ENCODE results near the gene TOX3. TPM values are rescaled to one million over a fixed set of nuclear protein-coding genes. Genes with fewer than 3 reads are reported as not detected.
A peak's percentile ranks its signal among the peaks of the same experiment; 100 is the strongest.

The TOX3 gene
- total and polyA plus RNA-seq, 10 of the 15 experiments (the other 5 are each of a cell fraction or from before 2014, with no cell fraction given): not detected

DNA sequence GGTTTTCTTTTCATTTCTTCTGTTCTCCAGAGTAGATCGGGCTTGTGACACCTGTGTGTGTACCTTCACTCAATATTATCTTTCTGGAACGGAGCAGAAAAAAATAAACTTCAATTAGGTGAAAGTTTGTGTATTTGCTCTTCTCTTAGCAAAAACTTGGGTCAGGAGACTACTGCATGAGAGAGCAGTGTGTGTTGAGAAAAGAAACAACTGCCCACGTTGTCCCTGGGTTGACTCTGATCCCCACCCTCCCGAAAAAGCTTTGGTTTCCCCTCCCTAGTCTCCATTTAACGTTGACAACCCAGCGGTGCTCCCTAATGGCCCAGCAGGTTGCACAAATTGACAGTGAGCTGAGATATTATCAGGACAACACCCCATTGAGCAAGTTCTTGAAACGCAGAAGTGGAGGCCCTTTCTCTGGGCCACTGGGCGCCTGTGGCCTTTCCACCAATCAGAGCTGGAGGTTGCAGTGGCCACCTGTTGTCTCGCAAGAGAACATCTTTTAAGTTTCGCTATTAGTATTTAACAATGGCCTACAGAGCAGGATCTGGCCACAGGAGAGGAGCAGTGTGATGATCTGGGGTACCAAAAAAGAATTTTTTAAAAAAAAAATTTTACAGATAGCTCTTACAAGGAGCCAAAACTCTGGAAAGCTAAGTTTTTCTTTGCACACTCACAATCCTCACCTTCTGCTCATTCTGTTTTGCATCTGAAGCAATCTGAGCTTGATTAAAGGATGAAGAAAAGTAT lies 1.5 kb upstream of the TOX3 start:
- Histone ChIP-seq H3K27me3 (replicated peaks in 1 of 2; ENCODE audit: control insufficient read depth in 2 of 2, insufficient read depth in 2 of 2, low read length in 1 of 2) (peaks cover 2 to 3% of the 10 kb centered on the region in 2 experiments), H3K79me2 (ENCODE audit: control insufficient read depth, insufficient read depth, low read length) (no peaks in the 10 kb centered on the region), H3K36me3 (ENCODE audit: control insufficient read depth in 2 of 2, insufficient read depth in 2 of 2, low read length in 1 of 2) (no peaks in the 10 kb centered on the region), H3K4me2 (ENCODE audit: control insufficient read depth, insufficient read depth) (no peak overlapping the region), H4K20me1 (ENCODE audit: control insufficient read depth, insufficient read depth) (no peaks in the 10 kb centered on the region), H3K9ac (ENCODE audit: control insufficient read depth, insufficient read depth, low read length) (no peak overlapping the region), H2AFZ (ENCODE audit: control insufficient read depth, low read depth, low read length) (no peak overlapping the region), H3K27ac (ENCODE audit: control insufficient read depth, insufficient read depth) (no peak overlapping the region), H3K4me3 (no peak overlapping the region), H3K9me3 (replicated peaks; ENCODE audit: control insufficient read depth, insufficient read depth, low read length) (no peaks in the 10 kb centered on the region), H3K4me1 (ENCODE audit: control insufficient read depth, insufficient read depth, low read length) (no peaks in the 10 kb centered on the region)
- ChIA-PET RAD21 (ENCODE audit: unreplicated experiment) (interaction anchor here (1.2 kb wide), 1 partner anchor 12 kb away, joined by 4 read pairs; no protein-coding TSS in a partner anchor), POLR2A (no interaction called here), CTCF (interaction anchor here (0.6 to 1.9 kb wide), 3 partner anchors 10 to 56 kb away, joined by 3 to 6 read pairs (median 3); no protein-coding TSS in a partner anchor), SMC1A (ENCODE audit: uncharacterized antibody, unreplicated experiment) (interaction anchor here (0.6 to 1.4 kb wide), 7 partner anchors 18 to 248 kb away, joined by 3 to 5 read pairs (median 3); no protein-coding TSS in a partner anchor)
- TF ChIP-seq ETV6 (conservative IDR thresholded peaks at IDR 0.05 in 1 of 2, IDR thresholded peaks at IDR 0.05 in 1 of 2; ENCODE audit: borderline replicate concordance in 1 of 2, low read depth in 1 of 2) (no peak), CHD2 (IDR thresholded peaks at IDR 0.05; ENCODE audit: borderline replicate concordance, low read depth, low read length) (no peak), TCF3 (IDR thresholded peaks at IDR 0.05; ENCODE audit: borderline replicate concordance, insufficient read depth, low read depth, low read length) (no peak), NFIC (IDR thresholded peaks at IDR 0.05; ENCODE audit: low read depth, low read length) (no peak), FOXM1 (IDR thresholded peaks at IDR 0.05; ENCODE audit: low read depth, low read length) (no peak)
- FAIRE-seq: no peak
- DNase-seq (ENCODE audit: low read depth, low spot score): no peak
- peak; percentile 64 for ATAC-seq
- BruUV-seq (replicated peaks): no TSS peak
- in situ Hi-C loops (cut with MboI) (no loop called here), intact Hi-C loops (cut with micrococcal nuclease; ENCODE audit: unreplicated experiment) (no loop called here)
- 10% methylated on average over 10 of the region's 10 CpGs for WGBS (ENCODE audit: insufficient coverage, insufficient replicate concordance, low lambda C conversion rate, missing lambda C conversion rate)

DNA sequence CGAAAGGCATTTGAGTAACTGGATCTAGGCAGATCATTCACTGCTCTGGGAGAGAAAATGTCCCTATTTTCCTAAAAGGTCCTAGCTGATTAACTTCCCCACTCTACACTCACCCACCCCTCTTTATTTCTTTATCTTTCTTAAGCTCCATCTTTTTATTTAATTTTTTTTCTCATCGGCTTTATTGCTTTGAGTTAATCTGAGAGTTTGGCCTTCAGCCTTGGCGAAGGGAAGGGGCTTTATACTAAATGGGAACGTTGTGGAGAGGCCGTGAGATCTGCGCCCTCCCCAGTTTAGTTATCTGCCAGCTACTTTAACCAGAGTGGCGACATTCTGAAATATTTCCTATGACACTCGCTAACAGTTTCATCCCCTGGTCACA lies 882 bp upstream of the TOX3 start:
- no TSS peak for BruUV-seq (replicated peaks)
- FAIRE-seq: no peak
- H3K27ac ChIP-seq (ENCODE audit: control insufficient read depth, insufficient read depth): no peak overlapping the region
- H3K4me2 ChIP-seq (ENCODE audit: control insufficient read depth, insufficient read depth): no peak overlapping the region
- ChIA-PET CTCF (interaction anchor here (0.6 kb wide), 1 partner anchor 55 kb away, joined by 3 read pairs; no protein-coding TSS in a partner anchor), POLR2A (no interaction called here), RAD21 (ENCODE audit: unreplicated experiment) (no interaction called here), SMC1A (ENCODE audit: uncharacterized antibody, unreplicated experiment) (interaction anchor here (0.7 to 1.4 kb wide), 6 partner anchors 19 to 232 kb away, joined by 3 to 5 read pairs (median 3); no protein-coding TSS in a partner anchor)
- no peaks in the 10 kb centered on the region for H3K36me3 ChIP-seq (ENCODE audit: control insufficient read depth in 2 of 2, insufficient read depth in 2 of 2, low read length in 1 of 2)
- no peaks in the 10 kb centered on the region for H4K20me1 ChIP-seq (ENCODE audit: control insufficient read depth, insufficient read depth)
- H2AFZ ChIP-seq (ENCODE audit: control insufficient read depth, low read depth, low read length): no peak overlapping the region
- peaks cover 2 to 3% of the 10 kb centered on the region in 2 experiments for H3K27me3 ChIP-seq (replicated peaks in 1 of 2; ENCODE audit: control insufficient read depth in 2 of 2, insufficient read depth in 2 of 2, low read length in 1 of 2)
- no peaks in the 10 kb centered on the region for H3K79me2 ChIP-seq (ENCODE audit: control insufficient read depth, insufficient read depth, low read length)
- no peaks in the 10 kb centered on the region for H3K9me3 ChIP-seq (replicated peaks; ENCODE audit: control insufficient read depth, insufficient read depth, low read length)
- DNase-seq (ENCODE audit: low read depth, low spot score): no peak
- no peak overlapping the region for H3K9ac ChIP-seq (ENCODE audit: control insufficient read depth, insufficient read depth, low read length)
- ATAC-seq: no peak
- in situ Hi-C loops (cut with MboI): no loop called here
- 31% methylated on average over 8 of the region's 8 CpGs for WGBS (ENCODE audit: insufficient coverage, insufficient replicate concordance, low lambda C conversion rate, missing lambda C conversion rate)
- H3K4me3 ChIP-seq: no peak overlapping the region
- no peaks in the 10 kb centered on the region for H3K4me1 ChIP-seq (ENCODE audit: control insufficient read depth, insufficient read depth, low read length)
- intact Hi-C loops (cut with micrococcal nuclease; ENCODE audit: unreplicated experiment): no loop called here
- TF ChIP-seq PAX5 (IDR thresholded peaks at IDR 0.05; ENCODE audit: borderline replicate concordance, low read depth, low read length) (no peak), NFYB (IDR thresholded peaks at IDR 0.05; ENCODE audit: insufficient read depth, low read depth, low read length) (no peak), RELA (IDR thresholded peaks at IDR 0.05; ENCODE audit: borderline replicate concordance, partially characterized antibody) (no peak), IKZF1 (conservative IDR thresholded peaks at IDR 0.05) (no peak), MYC (IDR thresholded peaks at IDR 0.05; ENCODE audit: insufficient read depth, insufficient read length, insufficient replicate concordance, low read length, severe bottlenecking) (no peak), ZNF274 (IDR thresholded peaks at IDR 0.05; ENCODE audit: insufficient read depth, insufficient read length) (no peak), RCOR1 (conservative IDR thresholded peaks at IDR 0.05; ENCODE audit: low read depth, low read length) (no peak), BCL11A (IDR thresholded peaks at IDR 0.05; ENCODE audit: low read depth, low read length) (no peak), MXI1 (IDR thresholded peaks at IDR 0.05; ENCODE audit: low read depth, low read length) (no peak), HDGF (IDR thresholded peaks at IDR 0.05) (no peak), SREBF1 (IDR thresholded peaks at IDR 0.05; ENCODE audit: low read length) (no peak), EGR1 (IDR thresholded peaks at IDR 0.05; ENCODE audit: borderline replicate concordance in 1 of 2, low read depth in 2 of 2, low read length in 2 of 2) (no peak), ZSCAN29 (IDR thresholded peaks at IDR 0.05) (no peak), RB1 (IDR thresholded peaks at IDR 0.05; ENCODE audit: borderline replicate concordance) (no peak)
